Measurements from ENCODE around the gene OSBPL1A.
A peak's percentile ranks its signal among the peaks of the same experiment; 100 is the strongest.

OSBPL1A gene

DNA sequence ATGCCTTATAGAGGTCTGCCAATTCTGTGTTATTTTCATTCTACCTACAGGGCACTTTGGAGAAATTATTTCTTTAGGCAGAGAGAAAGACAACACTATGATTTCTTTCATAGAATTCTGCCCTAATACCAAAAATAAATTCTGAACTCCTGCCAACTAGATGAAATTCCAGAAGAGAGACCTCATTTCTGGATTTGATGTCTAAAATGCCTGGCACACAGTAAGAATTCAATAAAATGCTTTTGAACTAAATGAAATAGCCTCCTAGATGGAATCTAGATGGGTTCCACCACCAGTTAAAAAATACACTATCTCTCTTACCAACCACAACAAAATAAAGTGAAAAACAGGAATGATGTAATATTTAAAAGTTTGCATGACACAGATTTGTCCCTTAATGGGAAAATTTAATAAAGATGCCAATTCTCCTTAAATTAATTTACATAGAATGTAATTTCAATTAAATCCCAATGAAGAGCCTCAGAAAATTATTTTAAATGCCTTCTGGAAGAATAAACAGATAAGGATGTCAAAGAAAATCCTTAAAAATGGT is 75.0 kb downstream of the OSBPL1A start:
- no peak for DNase-seq

DNA sequence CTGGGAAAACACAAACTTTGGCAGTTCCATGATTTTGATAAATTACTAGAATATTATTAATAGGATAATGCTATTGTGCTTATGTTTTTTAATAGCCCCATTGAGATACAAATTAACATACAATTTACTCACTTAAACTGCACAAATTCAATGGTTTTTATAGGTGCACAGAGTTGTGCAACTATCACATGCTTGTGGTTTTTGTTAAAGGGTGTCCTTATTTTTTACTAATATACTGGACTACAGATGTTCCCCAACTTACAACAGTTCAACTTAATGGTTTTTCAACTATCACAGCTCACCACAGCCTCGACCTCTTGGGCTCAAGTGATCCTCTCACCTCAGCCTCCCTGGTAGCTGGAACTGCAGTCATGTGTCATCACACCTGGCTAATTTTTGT is 76.6 kb downstream of the OSBPL1A start:
- no peak for DNase-seq

GRCh38 chr18:24319757-24320156 is 77.9 kb downstream of the OSBPL1A start:
- no peak for DNase-seq

DNA sequence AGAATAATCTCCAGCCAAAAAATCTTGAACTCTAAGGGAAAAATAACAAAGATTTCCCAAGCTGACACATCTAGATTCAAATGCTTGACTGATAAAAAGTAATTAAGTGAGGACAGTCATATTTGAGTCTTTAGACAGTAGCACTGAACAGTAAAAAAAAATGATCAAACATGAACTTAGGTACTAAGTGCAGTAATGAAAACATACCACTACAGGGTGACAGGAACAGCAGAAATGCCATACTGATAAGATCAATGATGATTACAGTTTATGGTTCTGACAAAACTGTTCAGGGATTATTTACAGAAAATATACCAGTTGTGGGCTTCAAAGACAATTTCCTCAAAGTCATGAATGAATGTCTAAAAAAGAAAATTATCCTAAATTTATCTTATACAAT is 80.3 kb downstream of the OSBPL1A start:
- no peak for DNase-seq

GRCh38 chr18:24315170-24315569 is 82.5 kb downstream of the OSBPL1A start:
- DNase-seq, result no peak

DNA sequence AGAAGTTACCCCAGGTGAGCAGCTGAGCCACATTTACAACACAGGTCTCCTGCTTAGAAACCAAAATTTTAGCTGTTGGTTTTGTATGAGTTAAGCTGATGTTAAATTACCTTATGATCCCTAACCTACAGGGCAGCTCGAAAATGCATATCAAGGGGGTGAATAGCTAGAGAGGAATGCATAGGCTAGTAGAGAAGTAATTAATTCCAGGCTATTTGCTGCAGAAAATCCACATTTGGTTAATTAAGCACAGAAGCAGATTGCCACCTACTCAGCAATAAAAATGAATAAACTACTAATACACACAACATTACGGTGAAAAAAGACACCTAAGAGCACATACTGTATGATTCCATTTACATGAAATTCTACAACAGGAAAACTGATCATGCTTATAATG is 91.4 kb downstream of the OSBPL1A start:
- no peak for DNase-seq

DNA sequence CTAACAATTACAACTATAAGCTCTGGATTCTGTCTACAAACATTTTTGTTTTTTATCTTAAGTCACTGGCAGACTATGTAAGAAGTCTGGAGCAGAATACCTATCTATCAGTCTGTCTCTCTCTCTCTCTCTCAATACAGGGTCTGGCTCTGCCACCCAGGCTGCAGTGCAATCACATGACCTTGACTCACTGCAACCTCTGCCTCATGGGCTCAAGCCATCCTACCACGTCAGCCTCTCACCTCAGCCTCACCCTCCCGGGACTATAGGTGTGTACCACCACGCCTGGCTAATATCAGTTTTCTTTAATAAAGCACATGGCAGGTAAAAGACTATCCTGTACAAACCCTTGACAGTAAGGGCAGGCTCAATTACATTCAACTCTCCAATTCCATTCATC is 96.9 kb downstream of the OSBPL1A start:
- DNase-seq, result no peak

GRCh38 chr18:24296276-24296675 is 101.3 kb downstream of the OSBPL1A start:
- no peak for DNase-seq

DNA sequence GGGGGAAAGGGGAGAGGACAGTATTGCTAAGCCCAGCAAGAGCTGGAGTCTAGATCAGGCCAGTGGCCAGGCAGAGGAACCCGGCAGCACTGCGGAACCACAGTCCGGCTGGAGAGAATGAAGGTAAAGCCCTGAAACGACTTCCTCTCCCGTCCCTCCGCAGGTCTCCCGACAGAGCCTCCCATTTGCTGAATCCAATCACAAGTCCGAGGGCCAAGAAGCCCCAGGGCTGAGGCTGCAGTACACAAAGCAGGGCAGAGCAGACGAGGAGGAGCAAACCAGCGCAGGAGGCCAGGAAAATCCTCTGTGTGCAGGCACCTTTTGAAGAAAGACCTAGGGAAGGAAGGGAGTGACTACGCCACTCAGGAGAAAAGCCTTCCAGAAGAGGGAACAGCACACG is 104.4 kb downstream of the OSBPL1A start:
- no peak for DNase-seq

DNA sequence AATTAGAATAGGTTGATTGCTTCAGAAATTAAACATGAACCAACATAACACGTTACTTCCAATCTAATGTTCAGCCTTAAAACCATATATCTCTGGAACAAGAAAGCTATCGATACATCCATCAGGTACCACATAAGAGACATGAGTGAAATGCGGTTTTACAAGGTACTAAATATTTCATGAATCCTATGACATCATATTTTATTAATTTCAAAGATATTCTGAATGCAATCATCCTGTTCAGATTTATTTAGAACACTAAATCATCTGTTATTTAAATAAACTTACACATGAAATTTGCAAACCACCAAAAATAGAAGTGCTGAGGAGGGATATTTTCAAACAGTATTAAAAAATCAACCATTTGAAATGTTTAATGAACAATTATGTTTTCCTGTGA is 119.0 kb downstream of the OSBPL1A start:
- DNase-seq, result no peak

DNA sequence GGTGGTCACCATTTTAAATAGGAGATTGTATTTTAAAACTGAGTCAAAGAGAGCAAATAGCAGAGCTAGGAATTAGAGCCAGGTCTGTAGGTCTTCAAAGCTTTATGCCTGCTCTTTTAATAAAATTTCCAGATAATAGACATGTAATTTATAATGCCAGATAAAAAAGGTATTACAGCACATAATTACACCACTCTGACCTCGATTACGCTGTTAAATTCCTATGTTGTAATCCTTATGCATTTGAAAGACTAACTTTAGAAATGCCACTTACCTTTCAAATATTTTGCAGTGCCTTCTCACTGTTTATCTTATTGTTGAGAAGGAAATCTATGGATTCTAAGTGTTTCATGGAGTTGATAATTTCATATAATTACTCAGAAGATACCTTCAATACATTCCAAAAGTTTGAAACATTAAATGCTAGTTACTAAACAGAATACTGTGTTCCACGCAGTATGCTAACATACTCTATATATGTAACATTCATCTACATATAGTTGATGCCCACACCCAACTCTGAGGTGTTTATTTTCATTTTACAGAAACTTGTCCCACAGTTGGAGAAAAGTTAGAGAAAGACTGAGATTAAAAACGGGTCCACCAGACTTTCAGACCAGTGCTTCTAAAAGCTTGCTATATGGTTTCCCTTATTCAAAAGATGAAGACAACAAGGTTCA is 120.0 kb downstream of the OSBPL1A start:
- no peak for DNase-seq

GRCh38 chr18:24276994-24277393 is 120.6 kb downstream of the OSBPL1A start:
- no peak for DNase-seq

GRCh38 chr18:24274837-24275236 is 122.8 kb downstream of the OSBPL1A start:
- no peak for DNase-seq

DNA sequence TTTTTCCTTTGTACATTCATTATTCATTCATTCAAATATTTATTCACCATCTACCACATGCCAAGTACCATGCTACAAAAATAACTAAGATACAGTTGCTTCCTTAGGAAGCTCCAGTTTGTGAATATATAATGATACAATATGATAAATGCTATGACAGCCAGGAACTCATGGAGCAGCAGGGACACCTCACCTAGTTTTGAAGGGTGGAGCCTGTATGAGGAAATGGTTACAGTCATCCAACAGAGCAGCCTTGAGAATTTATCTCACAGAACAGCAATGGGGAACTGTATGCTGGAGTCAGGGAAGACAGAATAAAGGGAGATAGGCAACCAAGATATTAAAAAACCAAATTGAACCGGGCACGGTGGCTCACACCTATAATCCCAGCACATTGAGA is 124.0 kb downstream of the OSBPL1A start:
- DNase-seq, result no peak

GRCh38 chr18:24272229-24272525 is 125.4 kb downstream of the OSBPL1A start:
- no peak for DNase-seq

- peak; percentile 43 for DNase-seq
Observed at GRCh38 chr18:24271381-24272228, 126.0 kb downstream of the OSBPL1A start.

GRCh38 chr18:24270937-24271380 is 126.7 kb downstream of the OSBPL1A start:
- DNase-seq, result peak; percentile 14

DNA sequence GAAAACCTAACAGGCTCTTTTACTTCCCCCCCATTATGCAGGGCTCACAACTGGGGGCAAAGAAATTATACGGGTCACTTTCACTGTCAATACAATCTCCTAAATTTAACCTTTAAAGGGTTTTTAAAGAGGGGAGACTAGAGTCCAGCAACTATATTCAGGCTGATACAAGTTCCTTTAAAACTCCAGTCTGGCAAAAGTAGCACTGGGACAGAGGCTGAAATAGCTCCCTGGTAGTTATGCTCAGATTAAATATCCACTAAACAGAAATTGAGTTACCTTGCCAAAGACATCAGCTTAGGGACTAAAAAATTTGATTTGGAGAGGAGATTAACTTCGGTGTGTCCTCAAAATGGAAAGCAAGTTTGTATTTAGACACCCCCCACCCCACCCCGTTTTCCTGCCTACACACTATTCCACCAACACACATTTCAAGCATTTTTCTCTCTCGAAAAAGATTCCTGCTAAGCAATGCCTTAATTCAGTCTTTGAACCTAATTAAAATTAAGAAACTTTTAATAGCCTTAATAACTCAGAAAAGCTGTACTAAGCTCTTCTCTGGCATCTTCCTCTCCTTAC is 127.2 kb downstream of the OSBPL1A start:
- DNase-seq, result no peak

- no peak for DNase-seq
Observed at GRCh38 chr18:24268784-24269550, 128.7 kb downstream of the OSBPL1A start.

GRCh38 chr18:24267878-24268277 is 129.7 kb downstream of the OSBPL1A start:
- no peak for DNase-seq

GRCh38 chr18:24266131-24266530 is 131.5 kb downstream of the OSBPL1A start:
- DNase-seq, result no peak

DNA sequence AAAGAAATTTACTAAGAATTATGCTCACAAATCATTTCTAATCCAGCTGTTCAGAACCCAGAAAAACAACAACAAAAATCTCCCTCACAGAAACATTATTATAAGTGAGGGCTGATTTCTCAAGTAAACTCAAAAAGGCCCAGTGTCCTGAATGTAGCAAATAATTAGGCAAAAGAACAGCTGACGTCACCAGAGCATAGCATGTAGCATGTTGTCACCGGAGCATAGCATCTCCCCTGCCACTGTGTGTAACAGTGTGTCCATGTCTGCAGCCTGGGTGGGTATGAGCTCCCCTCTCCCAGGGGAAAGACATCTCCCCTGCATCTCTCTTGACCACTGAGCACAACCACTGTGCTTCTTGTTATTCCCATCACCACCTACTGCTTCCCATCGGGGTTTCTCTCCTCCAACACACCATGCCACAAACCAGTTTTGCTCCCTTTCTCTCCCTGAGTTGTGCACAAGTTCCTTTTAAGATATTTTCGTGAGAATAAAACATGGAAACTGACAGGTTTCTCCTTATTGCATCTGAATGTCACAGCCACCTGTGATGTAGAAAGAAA is 132.0 kb downstream of the OSBPL1A start:
- DNase-seq, result no peak

GRCh38 chr18:24263050-24263449 is 134.6 kb downstream of the OSBPL1A start:
- no peak for DNase-seq

Measured in NCI-H446 treated with DMSO at 0.1 percent for 48 hours (cell line).